ENCODE measurements around the gene ZBTB40. TPM values are rescaled to one million over a fixed set of nuclear protein-coding genes. Genes with fewer than 3 reads are reported as not detected.

The ZBTB40 gene
- total and polyA plus RNA-seq, 4 donors = 6.6 to 19.3 (median 12.0) TPM

DNA sequence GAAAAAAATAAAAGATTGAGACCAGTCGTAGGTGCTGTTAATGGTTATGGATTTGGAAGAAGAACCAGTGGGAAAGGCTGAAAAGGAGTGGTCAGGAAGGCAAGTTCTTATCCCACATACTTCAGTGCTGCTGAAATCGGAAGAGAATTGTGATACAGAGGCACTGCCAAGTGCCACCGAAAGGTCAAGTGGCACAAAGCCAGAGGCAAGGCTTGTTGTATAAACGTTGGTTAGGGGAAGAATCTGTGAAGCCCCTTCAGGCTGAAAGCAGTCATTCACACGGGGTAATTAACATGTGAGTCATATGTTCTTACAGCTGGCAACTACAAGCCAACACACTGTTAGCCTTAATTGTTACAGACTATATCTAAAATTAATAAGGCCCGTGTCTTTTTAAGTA, 48.8 kb downstream of the ZBTB40 start:
- peaks cover 9 to 48% (median 29%) of the 10 kb centered on the region in 5 donors for H3K4me1 ChIP-seq (ENCODE audit: control insufficient read depth in 5 of 5, insufficient read depth in 5 of 5, low read length in 5 of 5)
- H3K27ac ChIP-seq (ENCODE audit: low read depth in 1 of 2, low read length in 1 of 2) = peak overlapping the region in 1 of 2 donors; percentile 17
- H3K9ac ChIP-seq (ENCODE audit: insufficient read depth in 1 of 2, low read length in 2 of 2) = peak overlapping the region in 1 of 2 donors; percentile 2
- H3K36me3 ChIP-seq (ENCODE audit: control insufficient read depth in 4 of 4, insufficient read depth in 4 of 4, low read length in 4 of 4) = peaks cover 0 to 7% (median 4%) of the 10 kb centered on the region in 4 donors
- DNase-seq = peak; percentile 91 to 92 (median 92)
- TF ChIP-seq, protein P1, sequence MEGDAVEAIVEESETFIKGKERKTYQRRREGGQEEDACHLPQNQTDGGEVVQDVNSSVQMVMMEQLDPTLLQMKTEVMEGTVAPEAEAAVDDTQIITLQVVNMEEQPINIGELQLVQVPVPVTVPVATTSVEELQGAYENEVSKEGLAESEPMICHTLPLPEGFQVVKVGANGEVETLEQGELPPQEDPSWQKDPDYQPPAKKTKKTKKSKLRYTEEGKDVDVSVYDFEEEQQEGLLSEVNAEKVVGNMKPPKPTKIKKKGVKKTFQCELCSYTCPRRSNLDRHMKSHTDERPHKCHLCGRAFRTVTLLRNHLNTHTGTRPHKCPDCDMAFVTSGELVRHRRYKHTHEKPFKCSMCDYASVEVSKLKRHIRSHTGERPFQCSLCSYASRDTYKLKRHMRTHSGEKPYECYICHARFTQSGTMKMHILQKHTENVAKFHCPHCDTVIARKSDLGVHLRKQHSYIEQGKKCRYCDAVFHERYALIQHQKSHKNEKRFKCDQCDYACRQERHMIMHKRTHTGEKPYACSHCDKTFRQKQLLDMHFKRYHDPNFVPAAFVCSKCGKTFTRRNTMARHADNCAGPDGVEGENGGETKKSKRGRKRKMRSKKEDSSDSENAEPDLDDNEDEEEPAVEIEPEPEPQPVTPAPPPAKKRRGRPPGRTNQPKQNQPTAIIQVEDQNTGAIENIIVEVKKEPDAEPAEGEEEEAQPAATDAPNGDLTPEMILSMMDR (IDR thresholded peaks at IDR 0.05; ENCODE audit: control extremely low read depth, extremely low read depth) = no peak
- no peaks in the 10 kb centered on the region for H3K9me3 ChIP-seq (ENCODE audit: control insufficient read depth in 4 of 4, insufficient read depth in 3 of 4, low read length in 3 of 4)
- no peaks in the 10 kb centered on the region for H3K27me3 ChIP-seq (ENCODE audit: control insufficient read depth in 3 of 3, insufficient read depth in 3 of 3, low read length in 2 of 3)
- WGBS, 2 donors = 27 to 61% methylated on average over 6 of the region's 6 CpGs
- ATAC-seq (ENCODE audit: insufficient read depth, low FRiP score) = peak; percentile 47
- H3K4me3 ChIP-seq = no peak overlapping the region

DNA sequence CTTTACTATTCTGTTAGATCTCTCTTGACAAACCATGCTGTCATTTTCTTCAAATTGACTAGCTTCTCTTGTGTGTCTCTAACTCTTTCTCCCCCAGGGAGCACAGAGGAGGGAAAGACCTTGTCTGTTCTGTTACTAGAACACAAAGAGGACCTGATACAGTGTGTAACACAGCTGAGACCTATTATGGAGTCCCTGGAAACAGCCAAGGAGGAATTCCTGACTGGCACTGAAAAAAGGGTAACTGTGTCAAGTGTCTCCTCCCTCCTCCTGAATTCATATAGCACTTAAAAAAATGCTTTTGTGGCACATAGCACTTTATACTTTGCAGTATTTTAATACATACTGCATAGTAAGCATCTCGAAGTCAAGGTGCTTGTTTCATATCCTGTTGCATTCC, 50.6 kb downstream of the ZBTB40 start:
- Histone ChIP-seq H3K27me3 (ENCODE audit: control insufficient read depth in 3 of 3, insufficient read depth in 3 of 3, low read length in 2 of 3) (no peaks in the 10 kb centered on the region), H3K4me1 (ENCODE audit: control insufficient read depth in 5 of 5, insufficient read depth in 5 of 5, low read length in 5 of 5) (peaks cover 9 to 51% (median 29%) of the 10 kb centered on the region in 5 donors), H3K4me3 (no peak overlapping the region), H3K36me3 (ENCODE audit: control insufficient read depth in 4 of 4, insufficient read depth in 4 of 4, low read length in 4 of 4) (peaks cover 2 to 18% (median 10%) of the 10 kb centered on the region in 4 donors), H3K9me3 (ENCODE audit: control insufficient read depth in 4 of 4, insufficient read depth in 3 of 4, low read length in 3 of 4) (no peaks in the 10 kb centered on the region), H3K27ac (ENCODE audit: low read depth in 1 of 2, low read length in 1 of 2) (no peak overlapping the region), H3K9ac (ENCODE audit: insufficient read depth in 1 of 2, low read length in 2 of 2) (no peak overlapping the region)
- DNase-seq (peak in 1 of 3 donors; percentile 52), ATAC-seq (ENCODE audit: insufficient read depth, low FRiP score) (no peak)
- 71 to 74% methylated on average over 1 of the region's 1 CpG for WGBS, 2 donors
- TF ChIP-seq, protein P1 (IDR thresholded peaks at IDR 0.05; ENCODE audit: control extremely low read depth, extremely low read depth) = no peak

DNA sequence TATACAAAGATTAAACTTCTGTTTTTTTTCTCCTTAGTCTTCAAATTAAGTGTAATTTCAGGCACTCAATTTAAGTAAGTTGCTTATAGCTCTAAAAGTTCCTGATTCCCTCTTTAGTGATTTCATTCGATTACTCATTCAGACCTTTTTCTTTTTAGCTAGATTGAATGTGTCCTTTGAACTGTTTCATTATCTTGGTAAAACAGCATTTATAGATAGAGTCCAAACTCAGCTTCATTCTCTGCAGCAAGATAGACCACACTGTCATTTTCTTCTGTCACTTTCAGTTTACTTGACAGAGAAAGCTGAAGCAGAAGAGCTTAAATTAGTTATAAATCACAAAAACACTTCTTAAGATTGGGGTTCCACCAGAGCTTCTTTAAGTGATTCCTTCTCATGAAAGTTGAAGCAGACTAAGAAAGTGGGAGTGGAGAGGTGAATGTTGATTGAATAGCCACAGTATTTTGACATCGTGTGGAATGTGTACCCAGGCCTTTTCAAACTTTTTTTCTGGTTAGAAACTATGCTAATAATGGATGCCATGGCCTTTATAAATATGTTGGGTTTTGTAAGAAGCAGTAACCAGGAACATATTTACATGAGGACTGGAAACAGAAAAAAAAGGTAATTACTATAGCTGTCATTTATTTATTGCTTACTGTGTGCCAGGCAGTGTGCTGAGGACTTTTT, 52.2 kb downstream of the ZBTB40 start:
- H3K36me3 ChIP-seq (ENCODE audit: control insufficient read depth in 4 of 4, insufficient read depth in 4 of 4, low read length in 4 of 4) = peaks cover 8 to 21% (median 17%) of the 10 kb centered on the region in 4 donors
- DNase-seq (peak in 2 of 3 donors; percentile 54 to 59), ATAC-seq (ENCODE audit: insufficient read depth, low FRiP score) (no peak)
- TF ChIP-seq, protein P1 (IDR thresholded peaks at IDR 0.05; ENCODE audit: control extremely low read depth, extremely low read depth) = no peak
- H3K27ac ChIP-seq (ENCODE audit: low read depth in 1 of 2, low read length in 1 of 2) = no peak overlapping the region
- H3K27me3 ChIP-seq (ENCODE audit: control insufficient read depth in 3 of 3, insufficient read depth in 3 of 3, low read length in 2 of 3) = no peaks in the 10 kb centered on the region
- 52 to 65% methylated on average over 2 of the region's 2 CpGs for WGBS, 2 donors
- H3K9ac ChIP-seq (ENCODE audit: insufficient read depth in 1 of 2, low read length in 2 of 2) = peak overlapping the region in 1 of 2 donors; percentile 66
- no peak overlapping the region for H3K4me3 ChIP-seq
- peaks cover 6 to 55% (median 33%) of the 10 kb centered on the region in 5 donors for H3K4me1 ChIP-seq (ENCODE audit: control insufficient read depth in 5 of 5, insufficient read depth in 5 of 5, low read length in 5 of 5)
- H3K9me3 ChIP-seq (ENCODE audit: control insufficient read depth in 4 of 4, insufficient read depth in 3 of 4, low read length in 3 of 4) = no peaks in the 10 kb centered on the region

All from lung (tissue), 12 donors.